Measurements from ENCODE around the gene CHD2.

GRCh38 chr15:92943581-92943980 lies 43.5 kb downstream of the CHD2 start:
- TF ChIP-seq, protein P1, sequence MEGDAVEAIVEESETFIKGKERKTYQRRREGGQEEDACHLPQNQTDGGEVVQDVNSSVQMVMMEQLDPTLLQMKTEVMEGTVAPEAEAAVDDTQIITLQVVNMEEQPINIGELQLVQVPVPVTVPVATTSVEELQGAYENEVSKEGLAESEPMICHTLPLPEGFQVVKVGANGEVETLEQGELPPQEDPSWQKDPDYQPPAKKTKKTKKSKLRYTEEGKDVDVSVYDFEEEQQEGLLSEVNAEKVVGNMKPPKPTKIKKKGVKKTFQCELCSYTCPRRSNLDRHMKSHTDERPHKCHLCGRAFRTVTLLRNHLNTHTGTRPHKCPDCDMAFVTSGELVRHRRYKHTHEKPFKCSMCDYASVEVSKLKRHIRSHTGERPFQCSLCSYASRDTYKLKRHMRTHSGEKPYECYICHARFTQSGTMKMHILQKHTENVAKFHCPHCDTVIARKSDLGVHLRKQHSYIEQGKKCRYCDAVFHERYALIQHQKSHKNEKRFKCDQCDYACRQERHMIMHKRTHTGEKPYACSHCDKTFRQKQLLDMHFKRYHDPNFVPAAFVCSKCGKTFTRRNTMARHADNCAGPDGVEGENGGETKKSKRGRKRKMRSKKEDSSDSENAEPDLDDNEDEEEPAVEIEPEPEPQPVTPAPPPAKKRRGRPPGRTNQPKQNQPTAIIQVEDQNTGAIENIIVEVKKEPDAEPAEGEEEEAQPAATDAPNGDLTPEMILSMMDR (IDR thresholded peaks at IDR 0.05): no peak
- TF ChIP-seq POLR2AphosphoS5 (IDR thresholded peaks at IDR 0.05): no peak
- no peak for TF ChIP-seq POLR2A (IDR thresholded peaks at IDR 0.05)

All from upper lobe of left lung (tissue), 4 donors.